ENCODE measurements around the gene UFSP2.
A peak's percentile ranks its signal among the peaks of the same experiment; 100 is the strongest.

UFSP2 gene

DNA sequence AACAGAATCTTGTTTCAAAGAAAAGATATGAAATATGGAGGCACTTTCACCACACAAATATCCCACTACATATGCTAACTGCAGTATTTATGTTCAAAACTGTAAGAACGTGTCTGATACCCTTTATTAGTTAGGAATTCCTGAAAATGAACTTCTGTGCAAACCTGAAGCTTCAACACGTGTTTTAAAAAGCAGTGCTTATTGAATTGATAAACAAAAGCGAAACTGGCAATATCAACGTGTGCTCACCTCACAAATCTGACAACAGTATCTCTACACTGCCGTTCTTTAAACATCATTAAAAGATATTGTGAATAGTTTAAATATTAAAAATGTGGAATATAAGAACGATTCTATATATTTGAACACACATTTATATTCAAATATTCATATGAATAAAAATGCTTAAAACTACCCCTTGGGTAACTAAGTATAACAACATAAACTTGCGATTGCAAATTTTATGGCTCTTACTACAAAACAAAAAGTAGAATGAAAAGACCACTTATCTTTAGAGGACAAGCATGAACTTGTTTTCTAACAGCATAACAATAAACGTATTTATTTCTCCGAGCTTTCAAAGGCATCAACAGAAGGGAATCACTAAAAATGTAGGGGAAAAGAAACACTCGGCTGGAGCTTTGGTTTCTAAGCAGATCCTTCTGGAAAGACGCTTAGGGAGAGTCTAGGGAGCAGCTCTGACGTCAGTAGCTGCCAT, 30.4 kb downstream of the UFSP2 start, which contains the start of gene LRP2BP:
LRP2BP (minus strand) TSS at position 687 of the 718 bp plus-strand sequence. CDS start 17,738 bp downstream, outside the sequence.
- peak within 1 kb of the TSS; percentile 62 for H3K9ac ChIP-seq (ENCODE audit: low read length)
- peak within 1 kb of the TSS; percentile 95 for H3K27ac ChIP-seq (ENCODE audit: low read depth, low read length)
- H3K9me3 ChIP-seq (ENCODE audit: low read length) = no peaks in the 10 kb centered on the region
- H3K27me3 ChIP-seq (ENCODE audit: control insufficient read depth in 1 of 2, insufficient read depth in 2 of 2, low read length in 2 of 2) = no peaks in the 10 kb centered on the region
- H3K36me3 ChIP-seq (ENCODE audit: insufficient read depth, low read length) = peaks cover 16% of the 10 kb centered on the region
- H3K4me3 ChIP-seq (ENCODE audit: low read depth in 1 of 2, low read length in 2 of 2) = peak within 1 kb of the TSS; percentile 67 to 91
- H3K4me1 ChIP-seq (ENCODE audit: insufficient read depth, low read length) = peaks cover 9% of the 10 kb centered on the region

DNA sequence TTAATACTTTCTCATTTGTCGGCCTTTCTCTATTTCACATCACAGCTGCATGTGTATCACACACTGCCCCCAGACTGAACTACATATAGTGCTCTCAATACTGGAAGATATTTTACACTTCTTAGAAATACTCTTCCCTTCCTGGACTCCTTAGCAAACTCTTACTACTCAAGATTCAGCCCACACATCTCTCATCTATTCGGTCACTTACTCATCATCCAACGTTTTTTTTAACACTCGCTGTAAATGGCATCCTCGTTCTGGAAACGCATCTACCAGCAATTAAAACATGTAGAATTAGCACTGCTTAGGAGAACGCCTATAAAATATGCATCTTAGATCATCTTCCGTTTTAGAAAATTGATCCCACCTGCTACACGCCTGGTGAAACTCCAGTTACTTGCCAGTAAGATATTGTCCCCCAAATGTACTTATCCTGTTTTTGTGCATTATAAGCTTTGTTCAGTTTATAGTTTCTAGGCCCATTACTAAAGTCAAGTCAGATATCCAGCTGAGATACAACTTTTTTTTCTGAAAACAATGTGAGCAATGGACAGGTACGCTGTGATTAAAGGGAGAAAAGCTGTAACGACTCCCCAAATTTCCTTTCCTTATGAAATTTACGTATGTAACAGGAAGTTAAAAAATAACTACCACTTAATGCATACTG, 31.1 kb downstream of the UFSP2 start:
- Histone ChIP-seq H3K4me3 (ENCODE audit: low read depth in 1 of 2, low read length in 2 of 2) (peak overlapping the region; percentile 67 to 91), H3K27ac (ENCODE audit: low read depth, low read length) (peak overlapping the region; percentile 95), H3K27me3 (ENCODE audit: control insufficient read depth in 1 of 2, insufficient read depth in 2 of 2, low read length in 2 of 2) (no peaks in the 10 kb centered on the region), H3K36me3 (ENCODE audit: insufficient read depth, low read length) (peaks cover 10% of the 10 kb centered on the region), H3K4me1 (ENCODE audit: insufficient read depth, low read length) (peaks cover 9% of the 10 kb centered on the region), H3K9ac (ENCODE audit: low read length) (peak overlapping the region; percentile 58), H3K9me3 (ENCODE audit: low read length) (no peaks in the 10 kb centered on the region)

GRCh38 chr4:185392156-185392555, 33.6 kb downstream of the UFSP2 start:
- Histone ChIP-seq H3K9me3 (ENCODE audit: low read length) (no peaks in the 10 kb centered on the region), H3K4me1 (ENCODE audit: insufficient read depth, low read length) (peaks cover 9% of the 10 kb centered on the region), H3K27ac (ENCODE audit: low read depth, low read length) (no peak overlapping the region), H3K9ac (ENCODE audit: low read length) (no peak overlapping the region), H3K4me3 (ENCODE audit: low read depth in 1 of 2, low read length in 2 of 2) (no peak overlapping the region), H3K27me3 (ENCODE audit: control insufficient read depth in 1 of 2, insufficient read depth in 2 of 2, low read length in 2 of 2) (no peaks in the 10 kb centered on the region), H3K36me3 (ENCODE audit: insufficient read depth, low read length) (no peaks in the 10 kb centered on the region)

DNA sequence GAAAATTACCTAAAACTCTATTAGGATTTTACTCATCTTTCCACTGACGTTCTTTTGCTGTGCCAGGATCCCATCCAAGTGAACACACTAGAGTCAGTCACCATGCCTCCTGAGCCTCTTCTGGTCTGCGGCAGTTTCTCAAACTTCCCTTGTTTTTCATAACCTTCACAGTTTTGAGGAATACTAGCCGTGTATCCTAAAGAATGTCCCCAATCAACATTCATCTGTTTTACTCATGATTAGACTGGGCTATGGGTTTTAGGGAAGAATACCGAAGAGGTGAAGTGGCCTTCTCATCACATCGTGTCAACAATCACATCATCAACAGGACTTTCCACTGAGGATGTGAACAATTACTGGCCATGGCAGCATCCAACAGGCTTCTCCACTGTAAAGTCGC, 34.8 kb downstream of the UFSP2 start:
- H3K4me1 ChIP-seq (ENCODE audit: insufficient read depth, low read length) = peaks cover 9% of the 10 kb centered on the region
- H3K9me3 ChIP-seq (ENCODE audit: low read length) = no peaks in the 10 kb centered on the region
- H3K4me3 ChIP-seq (ENCODE audit: low read depth in 1 of 2, low read length in 2 of 2) = no peak overlapping the region
- no peaks in the 10 kb centered on the region for H3K27me3 ChIP-seq (ENCODE audit: control insufficient read depth in 1 of 2, insufficient read depth in 2 of 2, low read length in 2 of 2)
- H3K36me3 ChIP-seq (ENCODE audit: insufficient read depth, low read length) = no peaks in the 10 kb centered on the region
- H3K9ac ChIP-seq (ENCODE audit: low read length) = no peak overlapping the region
- no peak overlapping the region for H3K27ac ChIP-seq (ENCODE audit: low read depth, low read length)

DNA sequence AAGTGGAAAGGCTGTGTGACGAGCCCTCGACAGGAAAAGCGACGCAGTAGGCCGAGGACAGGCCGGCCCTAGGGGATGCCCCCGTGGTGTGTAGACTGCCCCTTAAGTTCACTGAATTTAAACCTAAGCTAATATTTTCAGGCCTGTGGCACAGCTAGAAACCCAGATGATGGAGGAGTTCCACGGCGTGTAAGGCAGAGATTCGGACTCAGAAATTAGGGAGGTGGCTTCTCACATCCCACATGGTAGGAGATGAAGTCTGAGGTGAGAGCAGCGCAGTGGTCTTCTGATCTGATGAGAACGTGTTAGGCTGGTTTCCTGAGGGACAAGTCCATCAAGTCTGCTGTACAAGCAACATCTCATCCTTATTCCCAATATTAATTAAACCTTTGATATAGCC, 37.8 kb downstream of the UFSP2 start:
- Histone ChIP-seq H3K9me3 (ENCODE audit: low read length) (no peaks in the 10 kb centered on the region), H3K4me1 (ENCODE audit: insufficient read depth, low read length) (no peaks in the 10 kb centered on the region), H3K27me3 (ENCODE audit: control insufficient read depth in 1 of 2, insufficient read depth in 2 of 2, low read length in 2 of 2) (no peaks in the 10 kb centered on the region), H3K27ac (ENCODE audit: low read depth, low read length) (no peak overlapping the region), H3K36me3 (ENCODE audit: insufficient read depth, low read length) (no peaks in the 10 kb centered on the region), H3K9ac (ENCODE audit: low read length) (no peak overlapping the region), H3K4me3 (ENCODE audit: low read depth in 1 of 2, low read length in 2 of 2) (no peak overlapping the region)

DNA sequence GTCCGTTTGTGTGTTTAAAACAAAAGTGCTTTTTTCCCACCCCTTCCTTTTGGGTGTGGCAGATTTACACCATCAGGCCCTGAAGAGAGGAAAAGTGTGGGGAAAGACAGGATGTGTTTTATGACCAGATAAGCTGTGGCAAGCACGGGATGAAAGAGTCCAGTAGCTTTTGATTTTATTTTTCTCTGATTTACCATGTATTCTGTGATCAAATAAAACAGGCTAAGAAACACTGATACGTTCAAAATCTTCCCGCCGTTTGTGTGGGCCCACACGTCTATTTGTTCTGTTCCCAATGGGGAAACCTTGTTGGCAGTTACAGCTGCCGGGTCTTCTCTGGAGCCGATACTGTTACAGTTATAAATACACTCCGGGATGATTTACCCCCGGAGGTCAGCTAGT, 40.8 kb downstream of the UFSP2 start:
- Histone ChIP-seq H3K9me3 (ENCODE audit: low read length) (no peaks in the 10 kb centered on the region), H3K27ac (ENCODE audit: low read depth, low read length) (no peak overlapping the region), H3K4me1 (ENCODE audit: insufficient read depth, low read length) (no peaks in the 10 kb centered on the region), H3K9ac (ENCODE audit: low read length) (no peak overlapping the region), H3K27me3 (ENCODE audit: control insufficient read depth in 1 of 2, insufficient read depth in 2 of 2, low read length in 2 of 2) (no peaks in the 10 kb centered on the region), H3K36me3 (ENCODE audit: insufficient read depth, low read length) (no peaks in the 10 kb centered on the region), H3K4me3 (ENCODE audit: low read depth in 1 of 2, low read length in 2 of 2) (no peak overlapping the region)

DNA sequence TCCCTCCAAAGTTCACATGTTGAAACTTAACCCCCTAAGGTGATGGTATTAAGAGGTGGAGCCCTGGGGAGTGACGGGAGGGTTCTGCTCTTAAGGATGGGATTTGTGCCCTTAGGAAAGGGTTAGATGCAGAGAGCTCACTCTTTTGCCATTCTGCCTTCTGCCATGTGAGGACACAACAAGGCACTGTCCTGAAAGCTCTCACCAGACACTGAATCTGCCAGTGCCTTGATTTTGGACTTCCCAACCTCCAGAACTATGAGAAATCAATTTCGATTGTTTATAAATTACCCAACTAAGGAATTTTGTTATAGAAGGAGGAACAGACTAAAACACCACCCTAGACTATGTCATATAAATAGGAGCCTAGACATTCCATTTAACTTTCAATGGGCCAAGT, 41.7 kb downstream of the UFSP2 start:
- H3K9ac ChIP-seq (ENCODE audit: low read length) = no peak overlapping the region
- H3K9me3 ChIP-seq (ENCODE audit: low read length) = no peaks in the 10 kb centered on the region
- H3K27me3 ChIP-seq (ENCODE audit: control insufficient read depth in 1 of 2, insufficient read depth in 2 of 2, low read length in 2 of 2) = no peaks in the 10 kb centered on the region
- H3K36me3 ChIP-seq (ENCODE audit: insufficient read depth, low read length) = no peaks in the 10 kb centered on the region
- H3K27ac ChIP-seq (ENCODE audit: low read depth, low read length) = no peak overlapping the region
- no peak overlapping the region for H3K4me3 ChIP-seq (ENCODE audit: low read depth in 1 of 2, low read length in 2 of 2)
- H3K4me1 ChIP-seq (ENCODE audit: insufficient read depth, low read length) = no peaks in the 10 kb centered on the region

- no peak overlapping the region for H3K9ac ChIP-seq (ENCODE audit: low read length)
- no peaks in the 10 kb centered on the region for H3K9me3 ChIP-seq (ENCODE audit: low read length)
- H3K27ac ChIP-seq (ENCODE audit: low read depth, low read length) = no peak overlapping the region
- H3K4me1 ChIP-seq (ENCODE audit: insufficient read depth, low read length) = no peaks in the 10 kb centered on the region
- H3K27me3 ChIP-seq (ENCODE audit: control insufficient read depth in 1 of 2, insufficient read depth in 2 of 2, low read length in 2 of 2) = no peaks in the 10 kb centered on the region
- H3K4me3 ChIP-seq (ENCODE audit: low read depth in 1 of 2, low read length in 2 of 2) = no peak overlapping the region
- no peaks in the 10 kb centered on the region for H3K36me3 ChIP-seq (ENCODE audit: insufficient read depth, low read length)
Observed at GRCh38 chr4:185383451-185383850, 42.3 kb downstream of the UFSP2 start.

DNA sequence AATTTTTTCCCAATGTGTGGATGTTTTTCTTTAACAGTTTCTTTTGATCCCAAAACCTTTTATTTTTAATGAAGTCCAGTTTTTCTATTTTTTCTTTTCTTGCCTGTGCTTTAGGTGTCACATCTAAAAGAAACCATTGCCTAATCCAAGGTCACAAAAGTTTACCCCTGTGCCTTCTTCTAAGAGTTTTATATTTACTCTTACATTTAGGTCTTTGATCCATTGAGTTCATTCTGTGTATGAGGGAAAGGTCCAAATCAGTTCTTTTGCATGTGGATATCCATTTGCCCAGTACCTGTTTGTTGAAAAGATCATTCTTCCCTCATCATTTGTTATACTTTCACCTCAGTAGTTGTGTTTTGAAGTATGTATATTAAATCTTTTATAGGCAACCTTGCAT, 43.0 kb downstream of the UFSP2 start:
- Histone ChIP-seq H3K9ac (ENCODE audit: low read length) (no peak overlapping the region), H3K4me1 (ENCODE audit: insufficient read depth, low read length) (no peaks in the 10 kb centered on the region), H3K27ac (ENCODE audit: low read depth, low read length) (no peak overlapping the region), H3K36me3 (ENCODE audit: insufficient read depth, low read length) (no peaks in the 10 kb centered on the region), H3K4me3 (ENCODE audit: low read depth in 1 of 2, low read length in 2 of 2) (no peak overlapping the region), H3K27me3 (ENCODE audit: control insufficient read depth in 1 of 2, insufficient read depth in 2 of 2, low read length in 2 of 2) (no peaks in the 10 kb centered on the region), H3K9me3 (ENCODE audit: low read length) (no peaks in the 10 kb centered on the region)

DNA sequence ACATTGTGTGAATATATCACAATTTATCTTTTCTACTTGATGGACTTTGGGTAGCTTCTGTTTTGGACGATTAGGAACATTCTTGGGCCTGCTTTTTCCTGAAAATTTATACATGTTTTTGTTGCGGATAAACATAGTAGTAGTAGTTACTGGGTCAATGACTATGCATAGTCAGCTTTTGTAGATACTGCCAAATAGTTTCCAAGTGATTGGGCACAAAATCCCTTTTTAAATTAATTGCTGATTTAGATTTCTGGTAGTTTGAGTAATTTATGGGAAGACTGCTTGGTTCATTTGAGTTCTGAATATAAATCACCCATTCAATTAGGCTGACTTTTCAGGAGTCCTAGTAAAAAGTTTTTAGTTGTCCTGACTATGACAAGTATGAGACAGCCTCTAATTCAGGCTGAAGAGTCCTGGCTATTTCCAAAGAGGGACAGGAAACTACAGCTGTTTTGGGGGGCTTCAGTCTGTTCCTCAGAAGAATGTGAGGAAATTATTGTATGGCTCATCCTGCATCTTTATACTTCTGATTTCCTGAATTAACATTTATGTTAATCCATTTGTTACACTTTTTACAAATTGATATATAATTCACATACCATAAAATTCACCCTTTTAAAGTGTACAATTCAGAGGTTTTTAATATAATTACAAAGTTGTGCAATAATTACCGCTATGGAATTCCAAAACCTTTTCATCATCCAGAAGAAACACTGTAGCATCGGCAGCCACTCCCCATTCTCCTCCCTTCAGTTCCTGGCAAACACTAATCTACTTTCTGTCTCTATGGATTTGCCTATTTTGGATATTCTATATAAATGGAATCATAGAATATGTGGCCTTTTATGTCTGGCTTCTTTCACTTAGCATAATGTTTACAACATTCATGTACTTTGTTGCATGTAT, 44.2 kb downstream of the UFSP2 start:
- H3K36me3 ChIP-seq (ENCODE audit: insufficient read depth, low read length) = no peaks in the 10 kb centered on the region
- H3K4me1 ChIP-seq (ENCODE audit: insufficient read depth, low read length) = no peaks in the 10 kb centered on the region
- H3K9ac ChIP-seq (ENCODE audit: low read length) = no peak overlapping the region
- H3K27me3 ChIP-seq (ENCODE audit: control insufficient read depth in 1 of 2, insufficient read depth in 2 of 2, low read length in 2 of 2) = no peaks in the 10 kb centered on the region
- no peak overlapping the region for H3K4me3 ChIP-seq (ENCODE audit: low read depth in 1 of 2, low read length in 2 of 2)
- H3K27ac ChIP-seq (ENCODE audit: low read depth, low read length) = no peak overlapping the region
- no peaks in the 10 kb centered on the region for H3K9me3 ChIP-seq (ENCODE audit: low read length)

- Histone ChIP-seq H3K4me3 (ENCODE audit: low read depth in 1 of 2, low read length in 2 of 2) (no peak overlapping the region), H3K4me1 (ENCODE audit: insufficient read depth, low read length) (no peaks in the 10 kb centered on the region), H3K27me3 (ENCODE audit: control insufficient read depth in 1 of 2, insufficient read depth in 2 of 2, low read length in 2 of 2) (no peaks in the 10 kb centered on the region), H3K27ac (ENCODE audit: low read depth, low read length) (no peak overlapping the region), H3K9ac (ENCODE audit: low read length) (no peak overlapping the region), H3K36me3 (ENCODE audit: insufficient read depth, low read length) (no peaks in the 10 kb centered on the region), H3K9me3 (ENCODE audit: low read length) (no peaks in the 10 kb centered on the region)
Observed at GRCh38 chr4:185380320-185380719, 45.4 kb downstream of the UFSP2 start.

All from muscle layer of colon (tissue), 2 donors.